SIG-M5 (cell line): ENCODE measurements around the gene CST8.

Source experiments
- DNase-seq: peaks from one replicate; lab custom pipeline; 2025; lab: John Stamatoyannopoulos, UW

Gene CST8

DNA sequence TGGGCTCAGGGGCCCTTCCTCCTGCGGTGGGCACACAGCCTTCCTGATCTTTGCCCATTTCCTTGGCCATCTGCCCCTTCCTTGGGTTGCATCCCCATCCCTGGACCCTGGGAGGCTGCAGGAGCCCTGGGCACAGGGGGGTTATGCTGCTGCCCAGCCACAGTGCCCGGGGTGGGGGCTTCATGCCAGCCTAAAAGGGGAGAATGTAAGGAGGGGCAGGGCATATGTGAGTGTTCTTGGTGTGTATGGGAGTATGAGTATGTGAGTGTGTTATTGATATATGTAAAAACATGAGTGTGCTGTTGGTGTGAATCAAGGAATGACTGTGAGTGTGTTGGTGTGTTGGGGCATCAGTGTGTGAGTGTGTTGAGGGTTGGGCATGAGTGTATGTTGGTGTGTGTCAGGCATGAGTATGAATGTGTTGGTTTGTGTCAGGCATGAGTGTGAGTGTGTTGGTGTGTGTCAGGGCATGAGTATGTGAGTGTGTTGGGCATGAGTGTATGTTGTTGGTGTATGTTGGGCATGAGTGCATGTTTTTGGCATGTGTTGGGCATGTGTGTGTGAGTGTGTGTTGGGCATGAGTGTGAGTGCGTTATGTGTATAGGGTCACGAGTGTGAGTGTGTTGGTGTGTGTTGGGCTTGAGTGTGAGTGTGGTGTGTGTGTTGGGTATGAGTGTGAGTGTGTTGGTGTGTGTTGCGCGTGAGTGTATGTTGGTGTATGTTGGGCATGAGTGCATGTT is 14.7 kb upstream of the CST8 start:
- DNase-seq, result no peak

DNA sequence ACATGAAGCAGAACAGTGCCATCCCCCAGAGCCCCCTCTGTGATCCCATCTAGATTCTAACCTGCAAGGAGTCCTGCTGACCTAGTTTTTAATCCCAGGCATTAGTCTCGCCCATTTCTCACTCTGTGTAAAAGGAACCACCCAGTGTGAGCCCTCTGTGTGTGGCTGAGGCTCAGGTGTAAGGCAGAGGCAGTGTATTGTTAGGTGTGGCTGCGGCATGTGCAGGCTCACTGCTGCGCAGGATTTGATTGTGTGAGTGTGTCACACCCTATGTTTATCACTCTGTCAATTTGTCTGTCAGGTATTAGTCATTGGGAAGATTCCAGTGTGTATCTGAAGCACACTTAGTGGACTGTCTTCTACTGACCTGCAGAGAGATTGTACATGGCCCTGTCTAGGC is 13.7 kb upstream of the CST8 start:
- no peak for DNase-seq

DNA sequence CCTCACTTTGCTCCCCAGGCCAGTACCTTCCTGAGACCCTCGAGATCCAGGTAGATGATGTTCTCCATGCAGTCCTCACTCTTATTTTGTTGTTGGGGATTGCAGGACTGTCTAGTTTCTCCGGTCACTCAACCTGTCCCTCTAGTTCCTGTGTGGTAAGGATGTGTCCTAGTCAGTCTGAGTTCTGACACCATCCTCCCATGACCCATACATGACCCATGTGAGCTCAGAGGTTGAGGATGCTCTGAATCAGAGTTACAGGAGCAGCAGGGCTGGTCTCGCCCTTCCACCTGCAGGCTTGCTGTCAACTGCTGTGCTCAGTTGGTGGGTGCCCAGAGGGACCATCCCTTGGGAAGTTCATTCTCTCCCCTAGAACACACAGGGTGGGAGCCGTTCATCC is 11.9 kb upstream of the CST8 start:
- DNase-seq, result no peak

DNA sequence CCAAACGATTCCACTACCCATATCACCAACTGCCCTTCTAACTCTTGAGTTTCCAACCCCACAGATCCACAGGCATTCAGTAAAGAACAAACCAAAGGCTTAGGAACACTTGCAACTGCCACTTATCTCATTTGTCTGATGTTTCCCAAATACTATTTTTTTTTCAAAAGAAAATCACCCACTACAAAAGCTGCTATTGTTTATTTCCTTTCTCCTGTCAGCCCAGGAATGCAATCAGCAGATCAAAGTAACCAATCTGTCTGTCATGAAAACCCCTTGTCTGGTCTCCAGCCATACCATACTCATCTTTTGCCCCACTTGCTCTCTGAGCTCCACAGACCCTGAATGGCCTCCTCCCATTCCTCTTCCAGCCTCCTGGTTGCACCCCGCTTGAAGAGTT is 8.8 kb upstream of the CST8 start:
- no peak for DNase-seq

DNA sequence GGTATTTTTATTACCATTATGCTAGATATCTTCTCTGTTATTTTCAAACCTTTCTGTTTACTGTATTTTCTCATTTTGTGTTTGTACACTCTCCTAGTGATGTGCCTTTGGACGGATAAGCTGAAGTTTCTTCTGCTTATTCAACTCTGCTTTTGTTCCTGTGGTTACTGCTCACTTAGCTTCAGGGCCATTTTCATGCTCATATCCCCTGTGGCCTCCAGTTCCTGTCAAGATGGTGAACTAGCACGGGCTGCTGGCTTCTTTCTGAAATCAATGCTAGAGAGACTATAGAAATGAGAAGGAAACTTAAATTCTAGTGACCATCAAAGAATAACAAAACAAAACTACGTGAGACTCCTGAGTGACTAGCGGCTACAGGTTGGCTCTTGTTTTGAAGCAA is 6.8 kb upstream of the CST8 start:
- DNase-seq, result no peak

DNA sequence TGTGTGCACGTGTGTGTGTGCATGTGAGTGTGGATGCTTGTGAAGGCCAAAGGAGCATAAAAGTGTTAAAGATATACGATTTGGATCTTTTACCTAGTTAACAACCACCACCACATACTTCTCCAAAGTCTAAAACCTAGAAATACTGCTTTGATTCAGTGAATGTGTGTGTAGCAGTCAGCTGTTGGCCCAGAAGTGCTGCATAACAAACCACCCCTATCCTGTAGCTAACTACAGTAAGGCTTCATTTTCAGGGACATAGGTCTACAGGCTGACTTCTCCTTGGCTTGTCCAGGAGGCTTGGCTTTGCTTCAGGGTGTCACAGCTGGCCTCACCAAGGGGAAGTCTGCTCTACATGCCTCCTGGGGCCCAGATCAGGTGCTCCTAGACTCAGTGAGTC is 2.4 kb upstream of the CST8 start:
- DNase-seq, result no peak

DNA sequence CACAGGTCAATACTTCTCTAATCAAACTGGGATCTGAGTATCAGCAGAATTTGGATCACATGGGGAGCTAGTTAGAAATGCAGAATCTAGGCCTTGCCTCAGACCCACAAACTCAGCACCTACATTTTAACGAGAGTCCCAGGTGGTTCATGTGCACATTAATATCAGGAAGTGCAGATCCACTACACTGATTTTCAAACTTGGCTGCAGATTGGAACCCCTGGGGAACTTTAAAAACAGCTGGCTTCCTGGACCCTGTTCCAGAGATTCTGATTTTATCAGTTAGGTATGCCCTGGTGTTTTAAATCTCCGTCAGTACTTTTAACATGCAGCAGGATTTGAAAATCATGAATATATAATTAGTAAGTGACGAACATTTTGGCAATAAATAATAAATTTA is 1.9 kb upstream of the CST8 start:
- no peak for DNase-seq

DNA sequence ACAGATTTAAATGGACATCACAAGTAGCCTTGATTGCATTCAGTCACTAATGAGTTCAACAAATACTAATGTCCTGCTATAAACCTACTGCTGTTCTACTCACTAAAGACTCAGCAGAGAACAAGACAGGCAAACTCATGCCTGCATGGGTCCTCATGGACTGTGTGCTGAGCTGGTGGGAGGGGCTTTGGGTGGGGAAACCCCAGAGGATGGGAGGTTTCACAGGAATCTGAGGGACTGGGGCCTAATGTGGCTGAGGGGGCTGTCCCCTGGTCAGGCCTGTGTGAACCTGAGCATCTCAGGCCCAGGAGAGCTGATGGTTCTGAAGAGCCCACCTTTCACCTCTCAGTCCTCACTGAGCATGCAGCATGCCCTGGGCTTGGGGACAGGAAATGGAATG is 1.4 kb downstream of the CST8 start:
- no peak for DNase-seq

DNA sequence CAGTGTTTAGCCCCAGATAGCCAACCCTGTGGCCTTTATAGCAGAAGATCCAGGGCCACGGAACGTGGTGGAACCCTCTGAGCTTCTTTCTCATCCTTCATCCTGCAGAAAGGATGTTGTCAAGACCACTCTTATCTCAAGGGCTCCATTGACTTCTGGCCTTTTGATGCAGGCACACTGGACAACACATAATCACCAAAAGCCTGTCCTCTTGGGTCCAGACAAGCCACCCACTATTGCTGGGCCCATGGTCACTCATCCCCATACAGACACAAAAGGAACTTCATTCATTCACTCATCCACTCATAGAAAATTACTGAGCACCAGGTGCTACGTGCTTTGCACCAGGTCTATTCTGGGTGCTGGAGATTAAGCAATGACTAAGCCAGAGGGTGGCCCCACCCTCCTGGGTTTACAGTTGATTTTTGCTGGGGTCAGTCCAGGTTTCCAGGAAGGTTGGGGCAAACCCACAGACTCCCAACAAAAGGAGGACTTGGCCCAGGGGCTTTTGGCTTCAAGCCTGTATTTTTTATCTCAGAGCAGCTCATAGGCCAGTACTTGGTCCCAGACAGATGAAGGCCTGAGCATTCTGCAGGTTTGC is 2.4 kb downstream of the CST8 start:
- no peak for DNase-seq

DNA sequence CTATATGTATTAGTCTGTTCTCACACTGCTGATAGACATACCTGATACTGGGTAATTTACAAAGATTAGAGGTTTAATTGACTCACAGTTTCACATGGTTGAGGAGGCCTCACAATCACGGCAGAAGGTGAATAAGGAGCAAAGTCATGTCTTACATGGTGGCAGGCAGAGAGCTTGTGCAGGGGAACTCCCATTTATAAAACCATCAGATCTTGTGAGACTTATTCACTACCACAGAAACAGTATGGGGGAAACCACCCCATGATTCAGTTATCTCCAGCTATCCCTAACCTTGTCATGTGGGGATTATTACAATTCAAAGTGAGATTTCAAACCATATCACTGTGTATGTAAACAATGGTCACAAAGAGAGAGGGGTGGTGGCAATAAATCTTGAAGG is 6.6 kb downstream of the CST8 start:
- DNase-seq, result no peak

DNA sequence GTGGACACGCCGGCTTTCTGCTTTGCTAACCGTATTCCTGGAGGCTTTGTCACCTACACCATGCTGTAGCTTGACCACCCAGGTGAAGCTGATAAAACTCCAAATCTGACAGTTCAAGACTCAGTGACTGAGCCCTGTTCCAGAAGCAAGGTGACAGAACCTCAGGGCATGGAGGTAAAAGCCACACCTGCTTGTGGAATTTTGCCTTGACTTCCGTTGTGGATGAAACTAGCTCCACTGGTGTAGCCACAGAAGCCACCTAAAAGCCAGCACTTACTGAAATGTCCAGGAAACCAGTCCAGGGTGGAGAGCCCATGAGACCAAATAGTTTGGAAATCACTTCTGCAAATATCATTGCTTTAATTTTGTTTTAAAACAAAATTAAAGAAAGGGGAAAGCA is 11.0 kb downstream of the CST8 start:
- DNase-seq, result no peak

DNA sequence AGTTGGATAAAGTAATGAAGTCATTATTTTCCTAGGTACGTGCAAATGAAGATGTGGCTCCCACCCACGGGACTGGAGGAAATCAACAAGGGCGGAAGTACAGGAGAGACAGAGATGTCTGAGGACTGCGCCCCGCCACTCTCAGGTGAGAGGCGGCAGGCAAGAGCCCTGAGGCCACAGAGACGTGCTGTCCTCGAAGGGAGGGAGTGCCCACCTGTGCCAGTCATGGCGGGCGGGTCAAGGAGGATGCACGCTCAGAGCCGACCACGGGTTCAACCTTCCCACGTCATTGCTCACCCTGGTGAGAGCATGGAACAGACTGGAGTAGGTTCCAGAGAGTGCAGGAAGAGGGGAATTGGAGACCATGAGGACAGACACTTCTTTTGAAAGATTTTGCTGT is 12.7 kb downstream of the CST8 start:
- DNase-seq, result no peak

DNA sequence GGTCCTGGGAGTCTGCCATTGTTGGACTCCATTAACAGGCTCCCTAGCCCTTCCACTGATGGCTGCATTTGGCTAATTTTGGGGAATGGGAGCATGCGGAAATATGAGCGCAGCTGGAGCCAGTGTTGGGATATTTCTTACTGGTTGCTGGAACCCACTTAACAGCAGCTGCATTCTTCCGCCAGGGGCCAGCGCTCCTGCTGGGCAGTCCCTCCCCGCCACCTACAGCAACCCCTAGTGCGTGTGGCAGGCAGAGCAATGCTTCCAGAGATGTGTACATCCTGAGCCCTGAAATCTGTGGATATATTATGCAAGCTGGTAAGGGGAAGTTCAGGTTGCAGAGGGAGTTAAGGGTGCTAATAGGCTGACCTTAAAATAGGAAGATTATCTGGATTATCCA is 16.4 kb downstream of the CST8 start:
- DNase-seq, result no peak

DNA sequence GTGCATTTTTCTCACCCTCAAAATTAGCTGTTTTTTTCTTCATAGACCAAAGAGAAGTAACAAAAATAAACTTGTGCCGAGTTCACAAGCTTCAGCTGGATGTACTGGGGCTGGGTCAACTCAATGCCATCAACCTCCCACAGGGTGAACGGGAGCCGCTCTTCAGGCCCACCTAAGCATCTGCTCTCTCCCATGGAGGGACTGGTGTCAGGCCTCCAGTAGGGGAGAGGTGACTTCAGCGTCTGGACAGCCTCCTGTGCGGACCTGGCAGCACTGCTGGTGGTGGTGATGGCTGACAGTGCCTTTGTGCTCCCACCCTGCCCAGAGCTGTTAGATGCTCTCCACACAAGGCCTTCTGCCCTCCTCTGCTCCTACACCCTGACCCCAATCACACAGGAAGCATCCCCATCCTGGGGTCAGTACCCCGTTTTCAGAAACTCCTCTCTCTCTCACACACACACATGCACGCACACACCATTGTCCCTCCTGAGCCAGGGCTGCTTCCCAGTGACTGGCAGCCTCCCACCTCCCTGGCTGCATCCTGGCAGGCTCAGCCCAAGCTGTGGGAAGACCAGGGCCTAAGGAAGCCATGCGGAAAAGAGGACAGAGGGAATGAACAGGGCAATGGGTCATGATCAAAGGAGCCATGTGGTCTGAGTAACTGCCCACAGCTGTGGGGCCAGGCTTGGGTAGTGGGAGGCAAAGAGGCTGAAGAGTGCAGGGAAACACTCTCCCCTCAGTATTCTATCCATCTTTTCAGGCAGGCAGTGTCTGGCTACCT is 17.7 kb downstream of the CST8 start:
- no peak for DNase-seq

DNA sequence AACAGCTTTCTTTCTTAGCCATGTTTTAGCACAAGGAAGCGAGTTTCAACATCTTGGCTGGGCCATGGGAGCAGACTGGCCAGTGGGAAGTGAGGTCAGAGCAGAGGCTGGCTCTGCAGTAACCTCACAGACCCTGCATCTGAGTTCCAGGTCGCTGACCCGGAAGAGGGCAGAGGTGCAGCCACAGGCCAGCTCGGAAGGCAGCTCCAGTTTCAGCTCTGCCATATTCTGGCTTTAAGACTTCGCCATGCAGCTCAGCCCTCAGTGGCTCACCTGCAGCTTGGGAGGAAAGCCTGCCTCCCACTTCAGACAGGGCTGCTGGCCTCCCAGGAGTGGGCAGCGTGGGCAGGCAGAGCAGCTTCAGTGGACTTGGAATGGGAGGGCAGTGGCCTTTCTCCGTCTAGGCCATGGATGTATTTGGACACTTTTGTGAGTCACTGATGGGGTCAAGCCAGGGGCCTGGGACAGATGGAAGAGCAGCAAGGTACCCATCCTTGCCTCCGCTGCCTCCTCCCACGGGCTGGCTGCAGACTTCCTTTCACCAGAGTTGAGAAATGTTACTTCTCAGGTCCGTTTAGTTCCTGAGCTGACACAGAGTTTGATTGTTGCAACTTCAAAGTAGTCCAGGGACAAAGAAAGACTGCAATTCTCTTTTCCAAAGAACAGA is 18.5 kb downstream of the CST8 start:
- no peak for DNase-seq

DNA sequence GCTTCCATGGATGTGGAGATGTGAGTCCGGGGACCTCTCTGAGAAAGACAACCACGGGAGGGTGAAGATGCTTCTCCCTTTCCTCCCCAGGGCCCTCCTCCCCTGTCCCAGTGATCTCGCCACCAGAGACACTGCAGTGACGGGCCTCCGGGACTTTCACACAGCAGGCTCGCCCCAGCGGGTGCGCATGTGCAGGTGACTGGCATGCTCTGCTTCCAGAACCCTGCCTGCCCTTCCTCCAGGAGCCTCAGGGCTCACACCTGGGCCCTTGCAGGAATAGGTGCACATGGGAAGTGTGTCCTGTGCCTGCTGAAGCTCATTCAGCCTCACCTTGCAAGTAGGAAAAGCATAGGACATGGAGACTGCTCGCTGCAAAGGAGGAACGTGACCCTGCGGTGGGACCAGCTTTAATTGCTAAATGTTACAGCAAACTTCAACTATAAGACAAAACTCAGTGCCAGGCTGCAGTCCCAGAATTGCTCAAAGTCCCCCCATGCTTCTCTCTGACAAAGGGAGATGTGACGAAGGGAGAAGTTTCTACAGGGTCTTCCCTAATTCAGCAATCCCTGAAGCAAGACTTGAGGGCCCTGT is 19.2 kb downstream of the CST8 start:
- DNase-seq, result no peak

DNA sequence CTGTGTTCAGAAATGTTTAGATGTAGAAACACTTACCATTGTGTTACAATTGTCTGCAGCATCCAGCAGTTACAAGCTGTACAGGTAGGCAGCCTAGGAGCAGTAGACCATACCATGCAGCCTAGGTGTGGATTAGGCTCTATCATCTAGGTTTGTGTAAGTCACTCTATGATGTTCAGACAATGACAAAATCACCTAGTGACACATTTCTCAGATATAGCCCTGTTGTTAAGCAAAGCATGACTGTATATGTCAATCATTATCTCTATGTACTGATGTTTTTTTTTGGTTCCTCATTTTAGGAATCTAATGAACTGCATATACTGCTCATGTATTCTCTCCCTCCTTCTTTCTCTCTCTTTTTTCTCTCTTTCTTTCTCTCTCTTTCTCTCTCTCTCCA is 22.2 kb downstream of the CST8 start:
- DNase-seq, result no peak

DNA sequence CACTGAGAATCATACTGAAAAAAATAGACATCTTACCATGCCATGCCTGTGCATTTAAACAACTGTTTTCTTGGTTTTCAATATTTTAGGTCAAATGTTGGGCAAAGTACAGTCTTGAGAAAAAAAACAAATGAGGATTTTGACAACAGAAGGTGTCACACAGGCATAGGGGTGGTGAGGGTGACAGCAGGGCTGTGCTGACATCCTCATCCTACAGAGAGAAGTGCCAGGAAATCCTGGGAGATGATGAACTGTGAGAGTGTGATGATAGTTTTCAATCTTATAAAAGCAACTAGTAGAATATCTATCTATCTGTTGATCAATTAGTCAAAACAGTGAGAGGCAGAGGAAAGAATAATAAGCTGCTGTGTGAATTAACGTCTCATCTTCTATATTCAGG is 23.9 kb downstream of the CST8 start:
- DNase-seq, result no peak

DNA sequence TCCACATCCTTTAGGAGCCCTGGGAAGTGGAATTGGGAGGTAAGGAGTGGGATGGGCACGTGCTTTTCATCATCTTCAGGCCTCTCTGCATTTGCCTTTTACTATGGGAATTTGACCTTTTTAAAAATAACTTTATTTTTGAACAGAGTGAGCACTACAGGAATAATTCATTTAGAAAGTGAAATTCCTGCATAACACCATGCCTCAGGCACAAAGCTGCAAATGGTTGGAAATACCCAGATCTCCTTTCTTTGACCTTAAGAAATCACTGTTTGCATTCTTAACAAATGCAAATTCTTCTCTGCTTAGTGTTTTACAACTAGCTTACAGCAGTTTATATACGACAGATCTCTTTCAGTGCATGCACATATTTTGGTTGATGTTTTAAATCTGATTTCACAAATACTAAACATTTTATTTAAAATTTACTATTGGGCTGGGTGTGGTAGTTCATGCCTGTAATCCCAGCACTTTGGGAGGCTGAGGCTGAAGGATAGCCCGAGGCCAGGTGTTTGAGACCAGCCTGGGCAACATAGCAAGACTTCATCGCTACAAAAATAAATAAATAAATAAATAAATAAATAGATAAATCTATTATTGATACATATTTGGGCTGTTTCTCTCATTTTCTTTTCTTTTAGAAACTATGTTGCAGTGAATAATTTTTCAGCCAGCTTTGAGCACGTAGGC is 24.5 kb downstream of the CST8 start:
- DNase-seq, result no peak

DNA sequence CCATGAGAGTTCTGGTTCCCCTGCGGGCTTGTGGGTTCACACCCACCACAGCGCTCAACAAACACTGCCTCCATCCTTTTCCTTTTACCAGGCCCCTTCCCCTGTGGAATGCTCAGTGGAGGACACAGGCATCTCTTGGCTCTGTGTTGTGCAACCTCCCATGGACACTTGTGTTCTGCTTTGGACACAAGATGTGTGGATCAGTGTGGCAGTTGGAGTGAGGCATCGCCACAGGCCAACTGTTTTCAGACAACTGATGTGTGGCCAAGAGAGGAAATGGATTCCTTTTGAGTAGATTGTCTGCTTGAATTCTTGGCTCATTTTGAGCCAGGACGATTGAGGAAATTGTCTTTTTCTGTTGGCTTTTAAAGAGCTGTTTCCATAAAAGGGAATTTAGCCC is 26.8 kb downstream of the CST8 start:
- DNase-seq, result no peak

DNA sequence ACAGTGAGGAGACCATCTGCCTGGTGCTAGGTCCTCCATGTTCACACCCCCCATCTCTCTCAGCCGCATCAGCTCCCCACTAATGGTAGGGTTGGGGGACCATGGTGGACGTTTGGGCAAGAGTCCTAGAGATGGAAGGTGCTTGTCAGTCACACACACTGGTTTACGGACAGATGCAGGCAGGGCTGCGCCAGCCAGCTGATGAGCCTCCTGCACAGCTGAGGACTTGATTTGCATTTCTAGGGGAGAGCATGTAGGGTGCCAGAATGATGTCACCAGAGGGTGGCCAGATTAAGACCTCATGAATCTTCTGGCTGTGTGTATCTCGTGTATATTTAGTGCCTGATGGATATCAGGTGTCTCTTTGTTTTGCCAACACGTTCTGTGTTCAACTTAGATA is 28.6 kb downstream of the CST8 start:
- no peak for DNase-seq

DNA sequence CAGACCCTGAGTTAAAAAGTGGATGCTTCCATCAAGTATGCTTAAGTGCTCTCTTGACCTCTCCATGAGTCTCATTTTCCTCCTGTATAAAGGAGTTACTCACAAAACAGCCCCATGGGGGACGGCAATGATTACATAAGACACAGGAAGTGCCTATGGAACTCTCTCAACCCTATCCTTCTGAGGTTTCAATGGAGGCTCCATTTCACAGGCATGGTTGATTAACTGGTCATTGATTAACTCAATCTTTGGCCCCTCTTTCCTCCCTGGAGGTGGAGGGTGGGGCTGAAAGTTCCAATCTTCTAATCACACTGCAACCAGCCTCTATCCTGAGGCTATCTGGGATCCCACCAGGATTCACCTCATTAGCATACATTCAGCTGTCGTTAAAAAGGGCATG is 29.3 kb downstream of the CST8 start:
- no peak for DNase-seq
